HepG2 (cell line): ENCODE data around the gene ADORA2B. TPM values are rescaled to one million over a fixed set of nuclear protein-coding genes. Genes with fewer than 3 reads are reported as not detected.

Experiments used
- ATF7 ChIP-seq, 2 experiments: fragments of 450-650 bp in 1 of 2; sonication (generic) in 1 of 2; formaldehyde crosslinking in 1 of 2; IDR thresholded peaks; 2 replicates each; pipeline versions ENCODE4 v1.4.0 to v1.6.1; 2016 to 2020; ENCODE audit warnings: antibody characterized with exemption in 1 of 2, mild to moderate bottlenecking in 1 of 2, missing genetic modification reagents in 1 of 2
- CHD4 ChIP-seq: fragments of 200-600 bp; sonication (generic); IDR thresholded peaks from 2 replicates; pipeline ENCODE4 v1.7.0; 2017; ENCODE audit warnings: mild to moderate bottlenecking, low read length, borderline replicate concordance
- DNMT3B ChIP-seq: conservative IDR thresholded peaks from 2 replicates; pipeline ENCODE4 v1.6.1; 2016; ENCODE audit warnings: missing biosample characterization, control low read depth
- KAT7 ChIP-seq: IDR thresholded peaks from 2 replicates; pipeline ENCODE4 v1.6.1; 2018; ENCODE audit warnings: borderline replicate concordance, missing compliant biosample characterization
- MATR3 ChIP-seq: sonication (generic); formaldehyde crosslinking; IDR thresholded peaks from 2 replicates; pipeline ENCODE4 v1.4.0; 2020; ENCODE audit warnings: missing genetic modification reagents
- RORA ChIP-seq: sonication (generic); formaldehyde crosslinking; IDR thresholded peaks from 2 replicates; pipeline ENCODE4 v1.5.0; 2020; ENCODE audit warnings: mild to moderate bottlenecking, missing genetic modification reagents, moderate library complexity
- SALL1 ChIP-seq: sonication (generic); formaldehyde crosslinking; IDR thresholded peaks from 2 replicates; pipeline ENCODE4 v1.8.0; 2022; ENCODE audit warnings: mild to moderate bottlenecking, missing genetic modification reagents
- SKI ChIP-seq: fragments of 450-650 bp; IDR thresholded peaks from one replicate; pipeline ENCODE4 v1.6.1; 2018; ENCODE audit warnings: mild to moderate bottlenecking; ENCODE audit not compliant: partially characterized antibody
- TBX3 ChIP-seq: fragments of 450-650 bp; IDR thresholded peaks from 2 replicates; pipeline ENCODE4 v1.6.1; 2017; ENCODE audit warnings: antibody characterized with exemption, mild to moderate bottlenecking, inconsistent platforms, borderline replicate concordance
- ZNF232 ChIP-seq: sonication (generic); formaldehyde crosslinking; IDR thresholded peaks from 2 replicates; pipeline ENCODE4 v1.4.0; 2020; ENCODE audit warnings: missing genetic modification reagents, borderline replicate concordance
- ZNF3 ChIP-seq: IDR thresholded peaks from 2 replicates; pipeline ENCODE4 v1.7.0; 2017; ENCODE audit warnings: inconsistent platforms
- ZNF30 ChIP-seq: sonication (generic); formaldehyde crosslinking; IDR thresholded peaks from 2 replicates; pipeline ENCODE4 v1.5.0; 2020; ENCODE audit warnings: mild to moderate bottlenecking, missing genetic modification reagents
- ZNF746 ChIP-seq: sonication (generic); formaldehyde crosslinking; IDR thresholded peaks from 2 replicates; pipeline ENCODE4 v1.8.0; 2022; ENCODE audit warnings: mild to moderate bottlenecking, missing genetic modification reagents
- polyA plus RNA-seq, 8 experiments: library from polyadenylated mRNA; depleted of rRNA in 3 of 8; stranded (reverse) in 7 of 8; unstranded in 1 of 8; fragments of >200 nt; fragmentation: Illumina TruSeq in 4 of 8; extraction: Trizol in 4 of 8; gene quantifications; 2 replicates each; pipeline versions ENCODE4 v1.2.1 to v1.2.3, GENCODE V29; 2011 to 2016; ENCODE audit warnings: low read depth in 4 of 8, missing spikeins in 1 of 8, mixed read lengths in 1 of 8; ENCODE audit not compliant: insufficient read depth in 1 of 8
- total RNA-seq, 5 experiments: library from RNA; depleted of rRNA; stranded (reverse); fragments of >200 nt; fragmentation: Illumina TruSeq; extraction: Trizol; gene quantifications; 2 replicates each; pipeline ENCODE4 v1.2.3, GENCODE V29; 2016; ENCODE audit warnings: low read depth in 1 of 5
- TF ChIP-seq, protein P1 (sequence below): sonication (generic); formaldehyde crosslinking; IDR thresholded peaks from 2 replicates; pipeline ENCODE4 v1.4.0; 2020; ENCODE audit warnings: missing genetic modification reagents
- TF ChIP-seq, protein P2 (sequence below): sonication (generic); formaldehyde crosslinking; IDR thresholded peaks from 2 replicates; pipeline ENCODE4 v1.8.1; 2022; ENCODE audit warnings: mild to moderate bottlenecking, missing genetic modification reagents
- TF ChIP-seq, protein P3 (sequence below), 2 experiments: sonication (generic) in 1 of 2; formaldehyde crosslinking in 1 of 2; IDR thresholded peaks; 2 replicates each; pipeline versions ENCODE4 v1.4.0 to v1.6.1; 2018 to 2020; ENCODE audit warnings: missing genetic modification reagents in 2 of 2, borderline replicate concordance in 1 of 2, low read depth in 1 of 2, mild to moderate bottlenecking in 1 of 2, missing biosample characterization in 1 of 2
- TF ChIP-seq, protein P4 (sequence below): sonication (generic); formaldehyde crosslinking; IDR thresholded peaks from 2 replicates; pipeline ENCODE4 v1.9.0; 2022; ENCODE audit warnings: missing genetic modification reagents, mild to moderate bottlenecking, borderline replicate concordance
- TF ChIP-seq, protein P5 (sequence below): sonication (generic); formaldehyde crosslinking; IDR thresholded peaks from 2 replicates; pipeline ENCODE4 v1.4.0; 2020; ENCODE audit warnings: missing genetic modification reagents, borderline replicate concordance

ADORA2B gene
- total and polyA plus RNA-seq, 2 of the 13 experiments (the other 11 are each of a cell fraction or from before 2014, with no cell fraction given): 10.4 to 20.0 TPM

DNA sequence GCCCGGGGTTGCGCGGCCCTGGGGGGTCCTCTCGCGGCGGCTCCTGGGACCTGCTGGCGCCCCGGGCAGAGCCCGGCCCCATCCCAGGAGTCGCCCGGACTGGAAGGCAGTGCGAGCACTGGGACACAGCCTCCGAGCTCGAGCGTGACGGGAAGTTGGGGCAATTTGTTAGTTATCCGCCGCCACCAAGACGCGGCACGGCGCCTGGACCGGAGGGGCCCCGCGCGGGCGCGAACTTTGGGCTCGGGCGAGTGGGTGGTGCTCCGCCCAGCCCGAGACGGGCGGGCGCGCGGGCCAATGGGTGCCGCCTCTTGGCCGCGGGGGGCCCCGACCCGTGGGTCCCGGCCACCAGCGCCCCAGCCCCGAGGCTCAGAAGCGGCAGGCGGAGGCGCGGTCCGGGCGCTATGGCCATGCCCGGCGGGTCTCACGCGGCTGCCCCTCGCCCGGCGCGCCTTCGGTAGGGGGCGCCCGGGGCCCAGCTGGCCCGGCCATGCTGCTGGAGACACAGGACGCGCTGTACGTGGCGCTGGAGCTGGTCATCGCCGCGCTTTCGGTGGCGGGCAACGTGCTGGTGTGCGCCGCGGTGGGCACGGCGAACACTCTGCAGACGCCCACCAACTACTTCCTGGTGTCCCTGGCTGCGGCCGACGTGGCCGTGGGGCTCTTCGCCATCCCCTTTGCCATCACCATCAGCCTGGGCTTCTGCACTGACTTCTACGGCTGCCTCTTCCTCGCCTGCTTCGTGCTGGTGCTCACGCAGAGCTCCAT, at the start of gene ADORA2B (continued):
- TF ChIP-seq, protein P1, sequence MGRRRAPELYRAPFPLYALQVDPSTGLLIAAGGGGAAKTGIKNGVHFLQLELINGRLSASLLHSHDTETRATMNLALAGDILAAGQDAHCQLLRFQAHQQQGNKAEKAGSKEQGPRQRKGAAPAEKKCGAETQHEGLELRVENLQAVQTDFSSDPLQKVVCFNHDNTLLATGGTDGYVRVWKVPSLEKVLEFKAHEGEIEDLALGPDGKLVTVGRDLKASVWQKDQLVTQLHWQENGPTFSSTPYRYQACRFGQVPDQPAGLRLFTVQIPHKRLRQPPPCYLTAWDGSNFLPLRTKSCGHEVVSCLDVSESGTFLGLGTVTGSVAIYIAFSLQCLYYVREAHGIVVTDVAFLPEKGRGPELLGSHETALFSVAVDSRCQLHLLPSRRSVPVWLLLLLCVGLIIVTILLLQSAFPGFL (CRISPR knock-in tag): no peak
- TF ChIP-seq ZNF30 (CRISPR knock-in tag) (no peak), CHD4 (no peak), SKI (peak; percentile 66), RORA (CRISPR knock-in tag) (no peak), MATR3 (CRISPR knock-in tag) (no peak), ZNF3 (CRISPR knock-in tag) (no peak), ZNF746 (CRISPR knock-in tag) (no peak), TBX3 (no peak), ZNF232 (CRISPR knock-in tag) (no peak), ATF7 (IDR thresholded peaks at IDR 0.05) (no peak), ATF7 (CRISPR knock-in tag; IDR thresholded peaks at IDR 0.05) (no peak), KAT7 (CRISPR knock-in tag) (peak; percentile 65; the same call in 1 of the 2 replicates), DNMT3B (no peak), SALL1 (CRISPR knock-in tag) (peak; percentile 58; the same call in 1 of the 2 replicates)
- TF ChIP-seq, protein P2, sequence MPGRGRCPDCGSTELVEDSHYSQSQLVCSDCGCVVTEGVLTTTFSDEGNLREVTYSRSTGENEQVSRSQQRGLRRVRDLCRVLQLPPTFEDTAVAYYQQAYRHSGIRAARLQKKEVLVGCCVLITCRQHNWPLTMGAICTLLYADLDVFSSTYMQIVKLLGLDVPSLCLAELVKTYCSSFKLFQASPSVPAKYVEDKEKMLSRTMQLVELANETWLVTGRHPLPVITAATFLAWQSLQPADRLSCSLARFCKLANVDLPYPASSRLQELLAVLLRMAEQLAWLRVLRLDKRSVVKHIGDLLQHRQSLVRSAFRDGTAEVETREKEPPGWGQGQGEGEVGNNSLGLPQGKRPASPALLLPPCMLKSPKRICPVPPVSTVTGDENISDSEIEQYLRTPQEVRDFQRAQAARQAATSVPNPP (CRISPR knock-in tag): no peak; the same call in 1 of the 2 replicates
- TF ChIP-seq, protein P3, sequence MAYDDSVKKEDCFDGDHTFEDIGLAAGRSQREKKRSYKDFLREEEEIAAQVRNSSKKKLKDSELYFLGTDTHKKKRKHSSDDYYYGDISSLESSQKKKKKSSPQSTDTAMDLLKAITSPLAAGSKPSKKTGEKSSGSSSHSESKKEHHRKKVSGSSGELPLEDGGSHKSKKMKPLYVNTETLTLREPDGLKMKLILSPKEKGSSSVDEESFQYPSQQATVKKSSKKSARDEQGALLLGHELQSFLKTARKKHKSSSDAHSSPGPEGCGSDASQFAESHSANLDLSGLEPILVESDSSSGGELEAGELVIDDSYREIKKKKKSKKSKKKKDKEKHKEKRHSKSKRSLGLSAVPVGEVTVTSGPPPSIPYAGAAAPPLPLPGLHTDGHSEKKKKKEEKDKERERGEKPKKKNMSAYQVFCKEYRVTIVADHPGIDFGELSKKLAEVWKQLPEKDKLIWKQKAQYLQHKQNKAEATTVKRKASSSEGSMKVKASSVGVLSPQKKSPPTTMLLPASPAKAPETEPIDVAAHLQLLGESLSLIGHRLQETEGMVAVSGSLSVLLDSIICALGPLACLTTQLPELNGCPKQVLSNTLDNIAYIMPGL (CRISPR knock-in tag; IDR thresholded peaks at IDR 0.05; ENCODE audit: borderline replicate concordance in 1 of 2, low read depth in 1 of 2): peak; percentile 95 to 96
- TF ChIP-seq, protein P4, sequence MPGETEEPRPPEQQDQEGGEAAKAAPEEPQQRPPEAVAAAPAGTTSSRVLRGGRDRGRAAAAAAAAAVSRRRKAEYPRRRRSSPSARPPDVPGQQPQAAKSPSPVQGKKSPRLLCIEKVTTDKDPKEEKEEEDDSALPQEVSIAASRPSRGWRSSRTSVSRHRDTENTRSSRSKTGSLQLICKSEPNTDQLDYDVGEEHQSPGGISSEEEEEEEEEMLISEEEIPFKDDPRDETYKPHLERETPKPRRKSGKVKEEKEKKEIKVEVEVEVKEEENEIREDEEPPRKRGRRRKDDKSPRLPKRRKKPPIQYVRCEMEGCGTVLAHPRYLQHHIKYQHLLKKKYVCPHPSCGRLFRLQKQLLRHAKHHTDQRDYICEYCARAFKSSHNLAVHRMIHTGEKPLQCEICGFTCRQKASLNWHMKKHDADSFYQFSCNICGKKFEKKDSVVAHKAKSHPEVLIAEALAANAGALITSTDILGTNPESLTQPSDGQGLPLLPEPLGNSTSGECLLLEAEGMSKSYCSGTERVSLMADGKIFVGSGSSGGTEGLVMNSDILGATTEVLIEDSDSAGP (CRISPR knock-in tag): no peak; the same call in 1 of the 2 replicates
- TF ChIP-seq, protein P5, sequence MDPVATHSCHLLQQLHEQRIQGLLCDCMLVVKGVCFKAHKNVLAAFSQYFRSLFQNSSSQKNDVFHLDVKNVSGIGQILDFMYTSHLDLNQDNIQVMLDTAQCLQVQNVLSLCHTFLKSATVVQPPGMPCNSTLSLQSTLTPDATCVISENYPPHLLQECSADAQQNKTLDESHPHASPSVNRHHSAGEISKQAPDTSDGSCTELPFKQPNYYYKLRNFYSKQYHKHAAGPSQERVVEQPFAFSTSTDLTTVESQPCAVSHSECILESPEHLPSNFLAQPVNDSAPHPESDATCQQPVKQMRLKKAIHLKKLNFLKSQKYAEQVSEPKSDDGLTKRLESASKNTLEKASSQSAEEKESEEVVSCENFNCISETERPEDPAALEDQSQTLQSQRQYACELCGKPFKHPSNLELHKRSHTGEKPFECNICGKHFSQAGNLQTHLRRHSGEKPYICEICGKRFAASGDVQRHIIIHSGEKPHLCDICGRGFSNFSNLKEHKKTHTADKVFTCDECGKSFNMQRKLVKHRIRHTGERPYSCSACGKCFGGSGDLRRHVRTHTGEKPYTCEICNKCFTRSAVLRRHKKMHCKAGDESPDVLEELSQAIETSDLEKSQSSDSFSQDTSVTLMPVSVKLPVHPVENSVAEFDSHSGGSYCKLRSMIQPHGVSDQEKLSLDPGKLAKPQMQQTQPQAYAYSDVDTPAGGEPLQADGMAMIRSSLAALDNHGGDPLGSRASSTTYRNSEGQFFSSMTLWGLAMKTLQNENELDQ (CRISPR knock-in tag): no peak
